Measurements from ENCODE around the gene AP1S2. TPM values are rescaled to one million over a fixed set of nuclear protein-coding genes. Genes with fewer than 3 reads are reported as not detected.

Gene AP1S2
- total RNA-seq, 2 experiments from 2014 or later, result 40.2 to 49.5 TPM

DNA sequence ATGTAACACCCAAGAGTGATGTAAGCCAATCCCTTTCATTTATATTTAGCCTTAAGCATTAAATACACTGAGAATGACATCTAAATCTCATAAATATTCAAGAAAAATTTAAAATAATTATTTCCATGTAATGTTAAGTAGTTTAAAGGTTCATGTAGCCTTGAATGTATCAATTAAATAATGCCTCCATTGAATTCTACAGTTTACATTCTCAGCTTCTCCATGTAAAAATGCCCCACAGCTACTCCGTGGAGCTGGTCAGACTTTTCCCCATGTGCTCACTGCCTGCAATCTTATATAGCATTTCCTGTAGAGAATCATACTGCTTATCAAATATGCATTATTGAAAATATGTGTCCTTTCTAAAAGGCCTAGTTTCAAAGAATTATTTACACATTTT is 25.4 kb downstream of the AP1S2 start:
- Histone ChIP-seq H4K20me1 (ENCODE audit: insufficient read depth, low read length) (no peaks in the 10 kb centered on the region), H3K36me3 (ENCODE audit: insufficient read depth, low read length) (peaks cover 33% of the 10 kb centered on the region), H3K4me3 (ENCODE audit: low read depth, low read length, poor library complexity, severe bottlenecking) (no peak overlapping the region), H3K4me2 (ENCODE audit: low read length) (no peak overlapping the region), H3K9me2 (ENCODE audit: insufficient read depth, low read length) (no peaks in the 10 kb centered on the region), H3K4me1 (ENCODE audit: insufficient read depth, low read length, poor library complexity, severe bottlenecking) (peaks cover 4% of the 10 kb centered on the region), H2AFZ (ENCODE audit: low read length) (no peak overlapping the region), H3K27ac (ENCODE audit: low read depth, low read length, poor library complexity, severe bottlenecking) (no peak overlapping the region), H3K79me2 (ENCODE audit: insufficient read depth, low read depth, low read length) (no peaks in the 10 kb centered on the region), H3K9me3 (ENCODE audit: low read length) (no peaks in the 10 kb centered on the region)
- no TSS peak for BruUV-seq (replicated peaks)
- POLR2A ChIA-PET, result interaction anchor here (0.6 to 1.3 kb wide), 3 partner anchors 19 to 562 kb away, joined by 3 to 6 read pairs (median 4); no protein-coding TSS in a partner anchor
- intact Hi-C loops (cut with micrococcal nuclease; ENCODE audit: unreplicated experiment), result no loop called here
- TF ChIP-seq EZH2phosphoT487 (IDR thresholded peaks at IDR 0.05; ENCODE audit: borderline replicate concordance, low read depth, low read length), result no peak
- TF ChIP-seq, protein P1, sequence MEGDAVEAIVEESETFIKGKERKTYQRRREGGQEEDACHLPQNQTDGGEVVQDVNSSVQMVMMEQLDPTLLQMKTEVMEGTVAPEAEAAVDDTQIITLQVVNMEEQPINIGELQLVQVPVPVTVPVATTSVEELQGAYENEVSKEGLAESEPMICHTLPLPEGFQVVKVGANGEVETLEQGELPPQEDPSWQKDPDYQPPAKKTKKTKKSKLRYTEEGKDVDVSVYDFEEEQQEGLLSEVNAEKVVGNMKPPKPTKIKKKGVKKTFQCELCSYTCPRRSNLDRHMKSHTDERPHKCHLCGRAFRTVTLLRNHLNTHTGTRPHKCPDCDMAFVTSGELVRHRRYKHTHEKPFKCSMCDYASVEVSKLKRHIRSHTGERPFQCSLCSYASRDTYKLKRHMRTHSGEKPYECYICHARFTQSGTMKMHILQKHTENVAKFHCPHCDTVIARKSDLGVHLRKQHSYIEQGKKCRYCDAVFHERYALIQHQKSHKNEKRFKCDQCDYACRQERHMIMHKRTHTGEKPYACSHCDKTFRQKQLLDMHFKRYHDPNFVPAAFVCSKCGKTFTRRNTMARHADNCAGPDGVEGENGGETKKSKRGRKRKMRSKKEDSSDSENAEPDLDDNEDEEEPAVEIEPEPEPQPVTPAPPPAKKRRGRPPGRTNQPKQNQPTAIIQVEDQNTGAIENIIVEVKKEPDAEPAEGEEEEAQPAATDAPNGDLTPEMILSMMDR (conservative IDR thresholded peaks at IDR 0.05; ENCODE audit: low read length), result no peak
- CTCF ChIA-PET (ENCODE audit: unreplicated experiment), result no interaction called here
- no peak for DNase-seq (ENCODE audit: low spot score)

DNA sequence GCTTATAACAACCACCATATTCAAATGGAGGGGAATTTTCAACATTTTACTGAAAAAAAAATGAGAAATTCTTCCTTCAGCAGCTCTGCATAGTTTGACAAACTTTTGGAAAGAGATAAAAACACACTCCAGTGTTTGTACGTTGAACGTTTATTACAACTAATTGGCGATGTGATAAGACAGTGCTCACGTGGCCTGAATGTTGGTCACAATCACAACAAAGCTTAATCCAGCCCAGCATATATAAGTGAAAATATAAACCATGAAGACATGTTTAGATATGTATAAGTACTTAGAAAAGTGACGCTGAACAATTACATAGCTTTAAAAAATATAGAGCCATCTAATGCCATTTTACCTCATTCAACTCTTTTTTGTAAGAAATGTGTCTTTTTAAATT is 28.7 kb downstream of the AP1S2 start:
- no TSS peak for BruUV-seq (replicated peaks)
- H3K79me2 ChIP-seq (ENCODE audit: insufficient read depth, low read depth, low read length), result no peaks in the 10 kb centered on the region
- POLR2A ChIA-PET, result interaction anchor here (0.7 kb wide), 1 partner anchor 10 kb away, joined by 3 read pairs; no protein-coding TSS in a partner anchor

DNA sequence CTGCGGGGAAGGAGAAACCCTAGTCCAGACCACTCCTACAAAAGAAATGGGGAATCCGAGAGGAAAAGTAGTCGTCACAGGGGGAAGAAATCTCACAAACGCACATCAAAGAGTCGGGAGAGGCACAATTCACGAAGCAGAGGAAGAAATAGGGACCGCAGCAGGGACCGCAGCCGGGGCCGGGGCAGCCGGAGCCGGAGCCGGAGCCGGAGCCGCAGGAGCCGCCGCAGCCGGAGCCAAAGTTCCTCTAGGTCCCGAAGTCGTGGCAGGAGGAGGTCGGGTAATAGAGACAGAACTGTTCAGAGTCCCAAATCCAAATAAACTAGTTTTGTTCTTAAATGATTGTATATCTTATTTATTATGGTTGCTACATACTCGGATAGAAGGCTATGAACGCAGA is 31.7 kb downstream of the AP1S2 start:
- no peak for DNase-seq (ENCODE audit: low spot score)
- Histone ChIP-seq H3K4me1 (ENCODE audit: insufficient read depth, low read length, poor library complexity, severe bottlenecking) (no peaks in the 10 kb centered on the region), H3K79me2 (ENCODE audit: insufficient read depth, low read depth, low read length) (no peaks in the 10 kb centered on the region), H3K4me3 (ENCODE audit: low read depth, low read length, poor library complexity, severe bottlenecking) (no peak overlapping the region), H3K36me3 (ENCODE audit: insufficient read depth, low read length) (peaks cover 69% of the 10 kb centered on the region), H4K20me1 (ENCODE audit: insufficient read depth, low read length) (no peaks in the 10 kb centered on the region), H3K27ac (ENCODE audit: low read depth, low read length, poor library complexity, severe bottlenecking) (no peak overlapping the region), H3K9me2 (ENCODE audit: insufficient read depth, low read length) (no peaks in the 10 kb centered on the region), H3K9me3 (ENCODE audit: low read length) (no peaks in the 10 kb centered on the region), H2AFZ (ENCODE audit: low read length) (no peak overlapping the region), H3K4me2 (ENCODE audit: low read length) (no peak overlapping the region)
- intact Hi-C loops (cut with micrococcal nuclease; ENCODE audit: unreplicated experiment), result no loop called here
- no TSS peak for BruUV-seq (replicated peaks)
- POLR2A ChIA-PET, result no interaction called here
- TF ChIP-seq, protein P1 (conservative IDR thresholded peaks at IDR 0.05; ENCODE audit: low read length), result no peak
- no peak for TF ChIP-seq EZH2phosphoT487 (IDR thresholded peaks at IDR 0.05; ENCODE audit: borderline replicate concordance, low read depth, low read length)
- CTCF ChIA-PET (ENCODE audit: unreplicated experiment), result no interaction called here

More for the DNA sequence above, 28.7 kb downstream of the AP1S2 start:
- CTCF ChIA-PET (ENCODE audit: unreplicated experiment), result no interaction called here
- TF ChIP-seq EZH2phosphoT487 (IDR thresholded peaks at IDR 0.05; ENCODE audit: borderline replicate concordance, low read depth, low read length), result no peak
- TF ChIP-seq, protein P1 (conservative IDR thresholded peaks at IDR 0.05; ENCODE audit: low read length), result no peak
- H3K4me1 ChIP-seq (ENCODE audit: insufficient read depth, low read length, poor library complexity, severe bottlenecking), result peaks cover 4% of the 10 kb centered on the region
- H3K27ac ChIP-seq (ENCODE audit: low read depth, low read length, poor library complexity, severe bottlenecking), result no peak overlapping the region
- no peaks in the 10 kb centered on the region for H4K20me1 ChIP-seq (ENCODE audit: insufficient read depth, low read length)
- H3K9me3 ChIP-seq (ENCODE audit: low read length), result no peaks in the 10 kb centered on the region
- H3K9me2 ChIP-seq (ENCODE audit: insufficient read depth, low read length), result no peaks in the 10 kb centered on the region
- DNase-seq (ENCODE audit: low spot score), result no peak
- no peak overlapping the region for H2AFZ ChIP-seq (ENCODE audit: low read length)
- intact Hi-C loops (cut with micrococcal nuclease; ENCODE audit: unreplicated experiment), result no loop called here
- H3K4me3 ChIP-seq (ENCODE audit: low read depth, low read length, poor library complexity, severe bottlenecking), result no peak overlapping the region
- no peak overlapping the region for H3K4me2 ChIP-seq (ENCODE audit: low read length)
- peaks cover 60% of the 10 kb centered on the region for H3K36me3 ChIP-seq (ENCODE audit: insufficient read depth, low read length)
